Lung (tissue), 12 donors: Measurements from ENCODE around the gene MMP24. TPM values are rescaled to one million over a fixed set of nuclear protein-coding genes. Genes with fewer than 3 reads are reported as not detected.

Source experiments
- ATAC-seq: fragments of 200-7000 bp; cut with Tn5 transposase; one replicate; pipeline ENCODE4 v1.9.1; 2020; ENCODE audit warnings: moderate number of reproducible peaks; ENCODE audit not compliant: insufficient read depth, low FRiP score
- DNase-seq, 3 donors: peaks; one replicate each; pipeline ENCODE4 v3.0.0-alpha.2; 2013 to 2017
- H3K27ac ChIP-seq, 2 donors: one replicate each; pipeline ENCODE4 v1.5.1; 2013; ENCODE audit warnings: mild to moderate bottlenecking in 2 of 2, moderate library complexity in 2 of 2, control low read depth in 1 of 2, inconsistent platforms in 1 of 2, low read depth in 1 of 2, low read length in 1 of 2
- H3K27me3 ChIP-seq, 3 donors: one replicate each; pipeline ENCODE4 v1.5.1; 2013; ENCODE audit warnings: low read length in 2 of 3; ENCODE audit not compliant: control insufficient read depth in 3 of 3, insufficient read depth in 3 of 3
- H3K36me3 ChIP-seq, 4 donors: one replicate each; pipeline ENCODE4 v1.5.1; 2013; ENCODE audit warnings: low read length in 4 of 4, mild to moderate bottlenecking in 1 of 4, moderate library complexity in 1 of 4; ENCODE audit not compliant: control insufficient read depth in 4 of 4, insufficient read depth in 4 of 4
- H3K4me1 ChIP-seq, 5 donors: one replicate each; pipeline ENCODE4 v1.5.1; 2013; ENCODE audit warnings: low read length in 5 of 5, mild to moderate bottlenecking in 2 of 5, moderate library complexity in 1 of 5; ENCODE audit not compliant: control insufficient read depth in 5 of 5, insufficient read depth in 5 of 5
- H3K4me3 ChIP-seq: one replicate; pipeline ENCODE4 v1.5.1; 2013; ENCODE audit warnings: mild to moderate bottlenecking, control low read depth, moderate library complexity
- H3K9ac ChIP-seq, 2 donors: one replicate each; pipeline ENCODE4 v1.5.1; 2013; ENCODE audit warnings: low read length in 2 of 2, control low read depth in 1 of 2; ENCODE audit not compliant: insufficient read depth in 1 of 2
- H3K9me3 ChIP-seq, 4 donors: one replicate each; pipeline ENCODE4 v1.5.1; 2013; ENCODE audit warnings: low read length in 3 of 4, mild to moderate bottlenecking in 1 of 4, moderate library complexity in 1 of 4; ENCODE audit not compliant: control insufficient read depth in 4 of 4, insufficient read depth in 3 of 4
- WGBS, 2 donors: extraction: QIAGEN DNeasy Blood & Tissue Kit; methylation state at CpG; one replicate each; pipeline ENCODE4 v1.1.7; 2013; 5-methylcytosine and 5-hydroxymethylcytosine counted together
- polyA plus RNA-seq, 2 donors: library from polyadenylated mRNA; stranded (reverse); fragments of 200-250 nt; gene quantifications; one replicate each; pipeline ENCODE4 v1.2.1, GENCODE V29; 2013
- total RNA-seq, 2 donors: library from RNA; depleted of rRNA in 1 of 2; stranded (reverse); fragments of >200 nt in 1 of 2; gene quantifications; one replicate each; pipeline ENCODE4 v1.2.1, GENCODE V29; 2014 to 2021
- TF ChIP-seq, protein P1 (sequence below): IDR thresholded peaks from 2 replicates; pipeline ENCODE4 v1.5.1; 2012; ENCODE audit warnings: mild to moderate bottlenecking; ENCODE audit errors: control extremely low read depth, extremely low read depth
- donor health status: control.
- donor health status: control.
- donor health status: Bipolar disorder and iron deficiency.
- donor health status: healthy.
- donor health status: DM: yes; HTN: yes; CAD: no.

Gene MMP24
- total and polyA plus RNA-seq, 4 donors = 2.3 to 10.1 (median 6.7) TPM

GRCh38 chr20:35294293-35294685 is 67.8 kb downstream of the MMP24 start:
- DNase-seq (no peak), ATAC-seq (no peak)
- Histone ChIP-seq H3K9ac (no peak overlapping the region), H3K4me1 (peaks cover 0 to 6% (median 0%) of the 10 kb centered on the region in 5 donors), H3K36me3 (no peaks in the 10 kb centered on the region), H3K27ac (no peak overlapping the region), H3K4me3 (no peak overlapping the region), H3K27me3 (peaks cover 0 to 3% (median 2%) of the 10 kb centered on the region in 3 donors), H3K9me3 (no peaks in the 10 kb centered on the region)
- WGBS, 2 donors = 46 to 77% methylated on average over 5 of the region's 5 CpGs
- TF ChIP-seq, protein P1, sequence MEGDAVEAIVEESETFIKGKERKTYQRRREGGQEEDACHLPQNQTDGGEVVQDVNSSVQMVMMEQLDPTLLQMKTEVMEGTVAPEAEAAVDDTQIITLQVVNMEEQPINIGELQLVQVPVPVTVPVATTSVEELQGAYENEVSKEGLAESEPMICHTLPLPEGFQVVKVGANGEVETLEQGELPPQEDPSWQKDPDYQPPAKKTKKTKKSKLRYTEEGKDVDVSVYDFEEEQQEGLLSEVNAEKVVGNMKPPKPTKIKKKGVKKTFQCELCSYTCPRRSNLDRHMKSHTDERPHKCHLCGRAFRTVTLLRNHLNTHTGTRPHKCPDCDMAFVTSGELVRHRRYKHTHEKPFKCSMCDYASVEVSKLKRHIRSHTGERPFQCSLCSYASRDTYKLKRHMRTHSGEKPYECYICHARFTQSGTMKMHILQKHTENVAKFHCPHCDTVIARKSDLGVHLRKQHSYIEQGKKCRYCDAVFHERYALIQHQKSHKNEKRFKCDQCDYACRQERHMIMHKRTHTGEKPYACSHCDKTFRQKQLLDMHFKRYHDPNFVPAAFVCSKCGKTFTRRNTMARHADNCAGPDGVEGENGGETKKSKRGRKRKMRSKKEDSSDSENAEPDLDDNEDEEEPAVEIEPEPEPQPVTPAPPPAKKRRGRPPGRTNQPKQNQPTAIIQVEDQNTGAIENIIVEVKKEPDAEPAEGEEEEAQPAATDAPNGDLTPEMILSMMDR = no peak

- DNase-seq = no peak
- peaks cover 0 to 3% (median 2%) of the 10 kb centered on the region in 3 donors for H3K27me3 ChIP-seq
- TF ChIP-seq, protein P1 = no peak
- H3K4me1 ChIP-seq = peaks cover 0 to 6% (median 0%) of the 10 kb centered on the region in 5 donors
- no peak overlapping the region for H3K27ac ChIP-seq
- H3K9ac ChIP-seq = no peak overlapping the region
- no peak overlapping the region for H3K4me3 ChIP-seq
- H3K36me3 ChIP-seq = no peaks in the 10 kb centered on the region
- 66 to 70% methylated on average over 8 of the region's 8 CpGs for WGBS, 2 donors
- no peak for ATAC-seq
- H3K9me3 ChIP-seq = no peaks in the 10 kb centered on the region
Observed at GRCh38 chr20:35295058-35295457, 68.6 kb downstream of the MMP24 start.

- Histone ChIP-seq H3K4me3 (no peak overlapping the region), H3K4me1 (peaks cover 0 to 6% (median 0%) of the 10 kb centered on the region in 5 donors), H3K27me3 (peaks cover 0 to 3% (median 2%) of the 10 kb centered on the region in 3 donors), H3K27ac (no peak overlapping the region), H3K9ac (no peak overlapping the region), H3K9me3 (no peaks in the 10 kb centered on the region), H3K36me3 (no peaks in the 10 kb centered on the region)
- DNase-seq (no peak), ATAC-seq (no peak)
- TF ChIP-seq, protein P1 = no peak
- 76 to 82% methylated on average over 8 of the region's 8 CpGs for WGBS, 2 donors
Observed at GRCh38 chr20:35295674-35296073, 69.2 kb downstream of the MMP24 start.

DNA sequence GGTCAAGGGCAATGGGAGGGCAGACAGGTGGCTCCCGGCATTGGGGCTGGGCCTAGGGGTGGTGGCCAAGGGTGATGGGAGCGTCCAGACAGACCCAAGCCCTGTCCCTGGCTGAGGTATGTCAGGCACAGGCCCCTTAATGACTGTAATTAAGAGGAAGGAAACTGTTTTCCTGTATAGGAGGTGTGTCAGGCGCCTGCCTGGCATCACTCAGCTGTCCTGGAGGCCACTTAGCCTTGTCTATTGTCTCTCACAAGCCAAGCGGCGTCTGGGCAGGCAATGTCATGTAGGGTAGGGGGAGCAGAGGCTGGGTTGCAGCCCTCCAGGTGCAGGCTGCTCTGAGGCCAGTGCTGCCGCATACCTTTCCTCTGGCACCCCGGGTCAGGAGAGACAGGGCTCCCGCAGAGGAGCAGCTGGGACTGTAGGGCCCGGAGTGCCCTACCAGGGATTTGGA is 69.6 kb downstream of the MMP24 start:
- peaks cover 0 to 3% (median 2%) of the 10 kb centered on the region in 3 donors for H3K27me3 ChIP-seq
- TF ChIP-seq, protein P1 = no peak
- H3K9me3 ChIP-seq = no peaks in the 10 kb centered on the region
- H3K27ac ChIP-seq = no peak overlapping the region
- ATAC-seq = no peak
- 52 to 62% methylated on average over 9 of the region's 9 CpGs for WGBS, 2 donors
- H3K4me1 ChIP-seq = peaks cover 0 to 6% (median 0%) of the 10 kb centered on the region in 5 donors
- DNase-seq = no peak
- H3K9ac ChIP-seq = no peak overlapping the region
- no peaks in the 10 kb centered on the region for H3K36me3 ChIP-seq
- no peak overlapping the region for H3K4me3 ChIP-seq
